SJCRH30 (cell line): ENCODE results near the gene LKAAEAR1. TPM values are rescaled to one million over a fixed set of nuclear protein-coding genes. Genes with fewer than 3 reads are reported as not detected.
A peak's percentile ranks its signal among the peaks of the same experiment; 100 is the strongest.

Source experiments
- DNase-seq, 2 experiments: peaks; one replicate each; pipeline ENCODE4 v3.0.0-alpha.2; 2015 to 2020
- H3K27ac ChIP-seq: fragments of 250-450 bp; sonication (Bioruptor Pico); 2 replicates; pipeline ENCODE4 v1.5.1; 2020; ENCODE audit warnings: mild to moderate bottlenecking, moderate library complexity
- H3K27me3 ChIP-seq: fragments of 250-450 bp; sonication (Bioruptor Pico); 2 replicates; pipeline ENCODE4 v1.5.1; 2020; ENCODE audit warnings: mild to moderate bottlenecking, moderate library complexity
- H3K36me3 ChIP-seq: fragments of 250-450 bp; sonication (Bioruptor Pico); 2 replicates; pipeline ENCODE4 v1.5.1; 2020; ENCODE audit warnings: mild to moderate bottlenecking, moderate library complexity
- H3K4me1 ChIP-seq: fragments of 250-450 bp; sonication (Bioruptor Pico); 2 replicates; pipeline ENCODE4 v1.5.1; 2020; ENCODE audit warnings: mild to moderate bottlenecking, moderate library complexity
- H3K4me3 ChIP-seq: fragments of 250-450 bp; sonication (Bioruptor Pico); 2 replicates; pipeline ENCODE4 v1.5.1; 2020; ENCODE audit warnings: mild to moderate bottlenecking, moderate library complexity
- H3K9me3 ChIP-seq: fragments of 250-450 bp; sonication (Bioruptor Pico); replicated peaks from 2 replicates; pipeline ENCODE4 v1.5.1; 2020; ENCODE audit warnings: mild to moderate bottlenecking, moderate library complexity
- total RNA-seq: library from RNA; depleted of rRNA; stranded (reverse); fragments of >200 nt; shearing (Covaris generic); gene quantifications from 2 replicates; pipeline ENCODE4 v1.2.3, GENCODE V29; 2014

The LKAAEAR1 gene
- total RNA-seq, 1 experiment from 2014 or later = not detected

DNA sequence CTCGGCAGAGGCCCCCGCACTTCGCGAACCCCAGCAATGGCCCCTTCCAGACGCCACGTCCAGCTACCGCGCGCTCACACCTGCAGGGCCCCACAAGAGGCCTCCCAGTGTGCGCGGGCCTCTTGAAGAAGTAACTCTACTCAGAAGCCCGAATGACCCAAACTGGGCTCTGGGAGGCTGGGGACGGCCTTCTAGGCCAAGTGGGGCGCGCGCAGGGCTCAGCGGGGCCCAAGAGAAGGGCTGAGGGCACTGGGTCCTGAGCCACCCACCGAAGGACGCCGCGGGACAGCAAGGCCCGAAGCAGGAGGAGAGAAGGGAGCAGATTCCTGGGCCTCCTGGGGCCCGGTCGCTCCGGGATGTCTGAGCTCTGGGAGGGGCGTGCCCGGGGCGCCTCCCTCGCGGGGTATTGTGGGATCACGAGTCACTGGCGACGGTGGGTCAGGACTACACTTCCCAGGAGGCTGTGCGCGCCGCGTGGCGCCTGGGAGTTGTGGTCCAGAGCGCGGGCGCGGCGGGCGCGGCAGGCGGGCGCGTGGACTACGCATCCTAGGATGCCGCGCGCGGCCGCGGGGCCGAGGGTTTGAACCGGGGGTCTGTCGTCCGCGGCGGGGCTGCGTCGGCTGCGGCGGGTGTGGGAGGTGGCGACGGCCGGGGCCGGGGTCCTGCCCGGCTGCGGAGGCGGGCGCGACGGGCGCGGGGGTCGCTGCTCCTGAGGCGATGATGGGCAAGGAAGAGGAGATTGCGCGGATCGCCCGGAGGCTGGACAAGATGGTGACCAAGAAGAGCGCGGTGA is 21.4 kb downstream of the LKAAEAR1 start, which contains the start of gene TCEA2:
TSS of gene TCEA2 (plus strand) at position 603 of the 793 bp plus-strand sequence. CDS start at position 718, 115 bp downstream.
- H3K4me1 ChIP-seq = peaks cover 27% of the 10 kb centered on the region
- H3K4me3 ChIP-seq = peak within 1 kb of the TSS; percentile 76
- DNase-seq = peak; percentile 98 to 99
- no peaks in the 10 kb centered on the region for H3K36me3 ChIP-seq
- H3K9me3 ChIP-seq = no peaks in the 10 kb centered on the region
- H3K27ac ChIP-seq = peak within 1 kb of the TSS; percentile 52
- no peaks in the 10 kb centered on the region for H3K27me3 ChIP-seq

DNA sequence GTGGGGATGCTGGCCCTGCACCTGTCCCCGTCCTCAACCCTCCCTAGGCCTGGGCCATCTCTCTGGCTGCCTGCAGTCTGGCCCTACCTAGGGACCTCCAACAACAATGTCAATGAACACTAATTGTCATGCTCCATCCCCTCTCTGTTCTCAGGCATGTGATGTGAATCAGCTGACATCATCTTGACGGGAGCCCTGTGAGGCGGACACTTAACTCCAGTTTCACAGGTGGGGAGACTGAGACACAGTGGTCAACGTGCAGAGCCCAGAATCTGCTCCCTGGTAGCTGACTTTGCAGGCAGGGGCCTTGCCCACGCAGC is 22.0 kb downstream of the LKAAEAR1 start:
- Histone ChIP-seq H3K4me1 (peaks cover 31% of the 10 kb centered on the region), H3K9me3 (no peaks in the 10 kb centered on the region), H3K27ac (peak overlapping the region; percentile 52), H3K36me3 (no peaks in the 10 kb centered on the region), H3K27me3 (no peaks in the 10 kb centered on the region), H3K4me3 (peak overlapping the region; percentile 76)
- no peak for DNase-seq

DNA sequence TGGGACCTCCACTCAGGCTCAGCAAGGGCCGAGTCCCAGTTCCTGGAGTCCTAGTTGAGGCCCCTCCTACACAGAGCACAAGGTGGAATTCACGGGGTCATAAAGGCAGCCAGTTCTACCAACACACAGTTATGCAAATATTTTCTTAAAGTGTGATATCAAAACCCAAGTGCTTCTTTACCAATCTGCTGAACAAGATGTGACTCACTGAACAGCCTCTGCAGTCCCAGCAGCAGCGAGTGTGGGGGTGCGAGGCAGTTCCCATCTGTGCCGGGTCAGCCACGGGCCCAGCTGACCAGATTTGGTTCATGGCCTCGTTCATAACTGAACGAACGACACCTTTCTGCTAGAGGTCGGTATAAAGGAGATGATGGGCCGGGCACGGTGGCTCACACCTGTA is 25.7 kb downstream of the LKAAEAR1 start:
- no peak overlapping the region for H3K27ac ChIP-seq
- peaks cover 18% of the 10 kb centered on the region for H3K27me3 ChIP-seq
- no peaks in the 10 kb centered on the region for H3K9me3 ChIP-seq
- no peaks in the 10 kb centered on the region for H3K36me3 ChIP-seq
- peaks cover 38% of the 10 kb centered on the region for H3K4me1 ChIP-seq
- H3K4me3 ChIP-seq = no peak overlapping the region
- DNase-seq = no peak

DNA sequence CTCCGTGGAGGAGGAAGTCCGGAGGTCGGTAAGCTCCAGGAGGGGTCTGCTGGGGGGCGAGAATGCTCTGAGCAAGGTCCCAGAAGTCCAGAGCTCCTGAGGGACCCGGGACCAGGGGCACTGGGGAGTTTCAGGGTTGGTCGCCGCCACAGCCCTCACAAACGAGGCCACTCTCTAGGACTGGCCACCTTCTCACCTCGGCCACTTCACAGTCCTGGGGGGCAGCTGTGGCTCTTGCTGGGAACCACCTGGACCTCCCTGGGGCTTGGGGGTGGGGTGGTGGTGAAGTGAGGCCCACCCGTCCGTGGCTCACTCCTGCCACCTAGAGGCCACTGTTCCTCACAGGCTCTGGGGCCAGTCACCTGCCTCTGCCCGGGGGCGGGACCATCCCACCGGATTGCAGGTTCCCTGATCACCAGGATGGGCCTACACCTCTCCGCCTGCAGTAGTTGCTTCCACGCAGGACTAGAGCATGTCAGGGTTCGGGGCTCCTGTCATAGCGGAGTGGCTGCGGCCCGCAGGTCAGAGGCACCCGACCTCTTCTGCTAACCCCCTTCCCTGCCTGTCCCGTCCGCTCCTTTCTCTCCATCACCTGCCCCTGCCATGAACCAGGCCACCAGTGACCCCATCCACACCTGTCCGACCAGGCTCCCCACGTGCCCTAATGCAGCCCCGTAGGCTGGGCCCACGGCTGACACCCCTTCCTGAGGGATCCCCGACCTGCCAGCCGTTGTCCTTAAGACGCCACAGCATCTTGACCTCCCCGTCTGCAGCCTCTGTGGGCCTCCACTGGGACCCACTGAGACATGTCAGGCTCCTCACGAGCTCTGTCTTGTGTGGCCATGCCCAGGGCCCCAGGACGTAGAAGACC is 26.3 kb downstream of the LKAAEAR1 start:
- H3K27me3 ChIP-seq = peaks cover 18% of the 10 kb centered on the region
- H3K4me3 ChIP-seq = peak overlapping the region; percentile 24
- H3K27ac ChIP-seq = no peak overlapping the region
- no peaks in the 10 kb centered on the region for H3K9me3 ChIP-seq
- no peaks in the 10 kb centered on the region for H3K36me3 ChIP-seq
- peak; percentile 87 to 91 for DNase-seq
- peaks cover 39% of the 10 kb centered on the region for H3K4me1 ChIP-seq

DNA sequence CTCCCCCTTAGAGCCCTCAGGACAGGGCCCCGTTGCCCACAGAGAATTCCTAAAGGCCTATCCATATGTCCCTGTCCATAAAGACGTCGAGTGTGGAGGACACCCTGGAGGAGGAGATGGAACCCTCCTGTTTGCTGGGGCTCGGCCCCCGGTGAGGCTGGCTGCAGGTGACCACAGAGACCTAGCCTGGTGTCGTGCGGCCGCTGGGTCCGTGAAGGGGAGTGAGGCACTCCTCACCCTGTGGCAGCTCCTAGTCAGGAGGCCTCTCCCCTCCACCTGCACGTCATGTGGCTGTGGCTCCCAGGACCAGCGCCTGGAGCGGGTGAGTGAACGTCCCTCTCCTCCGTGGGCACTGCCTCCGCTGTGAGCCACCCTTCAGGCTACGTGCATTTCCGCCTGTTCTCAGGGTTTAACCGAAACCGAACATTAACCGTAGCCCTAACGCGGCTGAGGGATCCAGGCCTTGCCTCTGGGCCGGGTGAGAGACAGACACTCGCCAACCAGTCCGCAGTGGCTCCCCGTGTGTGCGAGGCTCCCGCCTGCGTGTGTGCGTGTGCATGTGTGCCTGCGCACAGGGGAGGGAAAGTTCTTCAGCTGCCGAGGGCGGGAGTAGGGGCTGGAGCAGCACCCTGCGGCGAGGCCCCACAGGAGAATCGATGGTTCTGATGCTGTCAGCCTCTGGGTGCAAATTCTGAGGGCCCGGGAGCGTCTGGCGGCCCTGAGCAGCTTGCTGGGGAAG is 27.1 kb downstream of the LKAAEAR1 start:
- Histone ChIP-seq H3K36me3 (no peaks in the 10 kb centered on the region), H3K4me3 (peak overlapping the region; percentile 24), H3K9me3 (no peaks in the 10 kb centered on the region), H3K27me3 (peaks cover 18% of the 10 kb centered on the region), H3K27ac (no peak overlapping the region), H3K4me1 (peaks cover 42% of the 10 kb centered on the region)
- peak in 1 of 2 experiments; percentile 45 for DNase-seq

DNA sequence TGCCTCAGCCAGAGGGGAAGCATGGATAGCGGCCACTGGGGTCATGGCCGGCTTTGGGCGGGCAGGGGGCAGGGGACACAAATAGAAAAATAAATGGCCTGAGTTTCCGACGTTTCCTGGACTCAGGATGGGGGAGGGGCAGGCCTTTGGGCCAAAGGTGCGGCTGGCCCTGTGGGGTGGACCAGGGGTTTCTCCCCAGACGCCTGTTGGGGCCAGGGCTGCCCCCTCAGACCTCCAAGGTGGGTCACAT is 27.6 kb downstream of the LKAAEAR1 start:
- no peak overlapping the region for H3K27ac ChIP-seq
- H3K4me3 ChIP-seq = no peak overlapping the region
- peaks cover 18% of the 10 kb centered on the region for H3K27me3 ChIP-seq
- no peak for DNase-seq
- H3K9me3 ChIP-seq = no peaks in the 10 kb centered on the region
- no peaks in the 10 kb centered on the region for H3K36me3 ChIP-seq
- H3K4me1 ChIP-seq = peaks cover 45% of the 10 kb centered on the region

DNA sequence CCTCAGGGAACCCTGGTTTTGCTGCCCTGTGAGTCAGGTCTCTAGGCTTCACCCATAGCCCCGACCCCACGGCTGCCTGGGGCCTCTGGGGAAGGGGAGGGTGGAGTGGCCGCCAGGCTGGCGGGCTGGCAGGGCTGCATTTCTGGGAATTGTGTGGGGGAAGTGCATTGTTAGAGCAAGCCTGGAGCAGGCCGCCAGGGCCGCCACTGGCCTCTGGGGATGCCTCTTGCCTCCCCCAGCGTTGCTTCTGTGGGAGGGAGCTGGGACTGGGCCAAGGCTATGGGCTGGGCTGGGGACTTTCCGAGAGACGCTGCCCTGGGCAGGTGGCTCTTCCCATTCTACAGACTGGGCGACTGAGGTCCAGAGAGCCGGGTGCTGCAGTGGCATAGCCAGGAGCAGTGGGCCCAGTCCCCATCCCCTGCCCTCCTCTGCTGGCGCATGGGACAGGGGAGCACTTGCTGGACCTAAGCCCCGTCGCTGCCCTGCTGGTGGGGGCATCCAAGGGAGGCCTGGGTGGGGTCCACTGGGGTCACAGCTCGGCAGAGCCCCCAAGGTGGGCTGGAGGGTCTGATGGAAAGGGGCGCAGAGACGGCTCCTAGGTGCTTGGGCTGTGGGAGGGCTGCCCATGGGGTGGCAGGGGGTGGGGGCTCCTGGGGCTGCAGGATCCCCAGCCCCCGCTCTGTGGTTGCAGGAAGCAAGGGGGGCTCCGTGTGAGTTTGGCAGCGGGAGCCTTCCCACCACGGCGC is 28.1 kb downstream of the LKAAEAR1 start:
- Histone ChIP-seq H3K4me1 (peaks cover 49% of the 10 kb centered on the region), H3K27ac (no peak overlapping the region), H3K36me3 (no peaks in the 10 kb centered on the region), H3K4me3 (no peak overlapping the region), H3K9me3 (no peaks in the 10 kb centered on the region), H3K27me3 (peaks cover 18% of the 10 kb centered on the region)
- DNase-seq = peak in 1 of 2 experiments; percentile 56

DNA sequence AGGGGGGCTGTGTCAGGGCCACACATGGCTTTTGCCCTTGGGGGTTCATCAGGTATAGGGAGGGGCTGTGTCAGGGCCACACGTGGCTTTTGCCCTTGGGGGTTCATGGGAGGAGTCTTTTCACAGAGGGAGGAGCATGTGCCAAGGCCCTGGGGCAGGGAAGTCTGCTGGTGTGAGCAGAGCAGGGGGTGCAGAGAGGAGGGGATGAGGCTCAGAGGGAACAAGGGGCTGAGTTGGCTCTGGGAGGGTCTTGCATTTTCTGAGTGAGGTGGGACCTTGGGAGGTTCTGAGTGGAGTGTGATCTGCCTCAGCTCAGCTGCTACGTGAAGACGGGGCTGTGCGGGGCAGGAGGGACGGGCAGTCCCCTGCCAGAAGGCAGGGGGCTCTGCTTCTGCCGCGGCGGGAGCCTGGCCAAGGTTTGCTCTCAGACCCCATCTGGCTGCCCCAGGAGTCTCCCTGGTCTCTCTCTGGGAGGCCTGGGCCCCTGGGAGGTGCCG is 28.8 kb downstream of the LKAAEAR1 start:
- no peak for DNase-seq
- Histone ChIP-seq H3K27ac (no peak overlapping the region), H3K9me3 (no peaks in the 10 kb centered on the region), H3K4me3 (no peak overlapping the region), H3K36me3 (no peaks in the 10 kb centered on the region), H3K27me3 (peaks cover 18% of the 10 kb centered on the region), H3K4me1 (peaks cover 52% of the 10 kb centered on the region)

DNA sequence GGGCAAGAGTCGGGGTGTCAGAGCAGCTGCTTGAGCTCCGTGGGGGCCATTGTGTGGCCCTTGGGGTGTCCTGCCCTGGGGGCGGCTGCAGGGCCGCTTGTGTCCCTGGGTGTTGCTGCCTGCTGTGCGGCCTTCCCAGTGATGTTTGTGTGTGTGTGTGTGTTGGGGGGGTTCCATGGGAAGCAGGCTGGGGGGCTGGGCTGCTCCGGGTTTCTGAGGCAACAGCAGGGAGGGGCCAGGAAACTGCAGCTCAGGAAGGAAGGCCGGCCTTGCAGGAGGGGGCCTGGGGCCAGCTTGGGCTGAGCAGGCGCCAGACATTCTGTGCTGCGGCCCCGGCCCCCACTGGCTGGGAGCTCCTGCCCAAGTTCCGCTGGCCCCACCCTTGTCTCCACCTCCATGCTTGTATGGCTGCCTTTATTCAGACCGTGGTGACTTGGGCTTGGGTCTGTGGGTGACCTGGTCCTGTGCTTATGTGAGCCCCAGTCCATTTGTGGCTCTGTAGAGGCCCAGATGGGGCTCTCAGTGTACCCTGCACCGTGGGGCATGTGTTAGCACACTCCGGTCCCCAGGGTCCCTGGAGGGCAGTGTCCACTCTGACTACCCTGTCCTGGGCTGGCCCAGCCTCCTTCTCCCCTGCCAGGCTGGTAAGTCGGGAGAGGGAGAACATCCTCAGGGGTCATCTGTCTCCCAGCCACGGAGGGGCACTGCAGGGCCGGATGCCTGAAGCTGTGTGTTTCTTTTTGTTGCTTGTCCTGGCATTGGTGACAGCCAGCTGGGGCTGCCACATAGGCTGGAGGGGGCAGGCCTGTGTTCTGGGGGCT is 30.1 kb downstream of the LKAAEAR1 start:
- Histone ChIP-seq H3K4me3 (peak overlapping the region; percentile 28), H3K27ac (no peak overlapping the region; the same call in 1 of the 2 replicates), H3K27me3 (peaks cover 18% of the 10 kb centered on the region), H3K9me3 (no peaks in the 10 kb centered on the region), H3K36me3 (no peaks in the 10 kb centered on the region), H3K4me1 (peaks cover 52% of the 10 kb centered on the region)
- peak; percentile 81 to 84 for DNase-seq

DNA sequence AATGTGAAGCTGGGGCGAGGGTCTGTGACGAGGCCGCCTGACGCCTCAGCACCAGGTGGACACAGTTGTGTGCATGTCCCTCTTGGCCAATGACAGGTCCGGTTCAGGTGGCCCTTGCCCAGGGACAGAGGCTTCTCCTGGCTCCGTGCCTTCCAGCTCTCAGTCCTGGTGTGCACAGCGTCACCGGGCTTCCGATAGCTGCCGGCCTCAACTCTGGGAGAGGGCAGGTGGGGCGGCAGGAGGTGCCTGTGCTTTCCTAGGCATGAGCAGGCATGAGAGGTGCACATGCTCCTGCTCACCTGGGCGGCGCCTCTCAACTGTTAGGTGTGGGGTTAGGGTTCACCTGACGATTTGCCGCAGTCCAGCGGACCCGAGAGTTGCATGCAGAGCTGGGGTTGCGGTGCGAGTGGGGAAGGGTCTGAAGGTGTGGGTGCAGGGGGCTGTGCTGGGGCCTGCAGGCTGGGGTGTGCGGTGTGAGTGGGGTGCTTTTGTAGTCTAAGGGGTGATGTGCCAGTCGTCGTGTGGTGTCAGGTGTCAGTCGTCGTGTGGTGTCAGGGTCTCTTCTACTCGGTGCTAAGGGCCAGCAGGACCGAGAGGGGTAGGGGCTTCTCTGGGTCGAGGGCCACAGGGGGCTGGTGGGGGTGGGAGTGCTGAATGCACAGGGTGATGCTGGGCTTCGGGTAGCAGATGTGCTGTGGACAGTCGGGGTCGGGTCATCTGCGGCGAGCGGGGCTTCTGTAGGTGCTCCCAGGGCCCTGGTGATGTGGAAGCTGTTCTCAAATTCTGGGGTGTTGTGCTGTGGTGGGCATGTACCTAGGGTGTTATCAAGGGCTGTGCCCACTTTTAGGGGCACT is 31.0 kb downstream of the LKAAEAR1 start:
- H3K36me3 ChIP-seq = no peaks in the 10 kb centered on the region
- no peaks in the 10 kb centered on the region for H3K9me3 ChIP-seq
- peak overlapping the region; percentile 28; the same call in 1 of the 2 replicates for H3K4me3 ChIP-seq
- H3K27me3 ChIP-seq = peaks cover 18% of the 10 kb centered on the region
- DNase-seq = no peak
- peaks cover 52% of the 10 kb centered on the region for H3K4me1 ChIP-seq
- H3K27ac ChIP-seq = no peak overlapping the region

DNA sequence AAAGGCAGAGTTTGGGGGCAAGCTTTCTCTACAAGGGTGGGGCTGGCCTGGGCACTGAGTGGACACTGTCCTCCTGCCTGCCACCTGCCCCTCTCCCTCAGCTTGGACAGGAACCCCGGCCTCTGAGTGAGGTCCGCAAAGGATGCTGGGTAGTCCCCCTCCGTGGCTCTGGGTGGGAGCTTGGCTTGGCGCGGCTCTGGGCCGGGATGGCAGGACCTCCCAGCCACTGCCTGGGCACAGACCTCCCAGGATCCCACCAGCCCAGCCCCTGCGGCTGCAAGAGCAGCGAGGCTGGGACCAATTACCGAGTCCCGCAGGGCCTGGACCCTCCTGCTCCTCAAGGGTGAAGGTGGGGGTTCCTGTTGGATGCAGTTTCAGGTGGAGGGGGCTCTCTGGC is 31.9 kb downstream of the LKAAEAR1 start:
- no peaks in the 10 kb centered on the region for H3K36me3 ChIP-seq
- H3K9me3 ChIP-seq = no peaks in the 10 kb centered on the region
- no peak overlapping the region for H3K4me3 ChIP-seq
- peak; percentile 57 to 65 for DNase-seq
- no peak overlapping the region for H3K27ac ChIP-seq
- H3K4me1 ChIP-seq = peaks cover 49% of the 10 kb centered on the region
- peaks cover 18% of the 10 kb centered on the region for H3K27me3 ChIP-seq

DNA sequence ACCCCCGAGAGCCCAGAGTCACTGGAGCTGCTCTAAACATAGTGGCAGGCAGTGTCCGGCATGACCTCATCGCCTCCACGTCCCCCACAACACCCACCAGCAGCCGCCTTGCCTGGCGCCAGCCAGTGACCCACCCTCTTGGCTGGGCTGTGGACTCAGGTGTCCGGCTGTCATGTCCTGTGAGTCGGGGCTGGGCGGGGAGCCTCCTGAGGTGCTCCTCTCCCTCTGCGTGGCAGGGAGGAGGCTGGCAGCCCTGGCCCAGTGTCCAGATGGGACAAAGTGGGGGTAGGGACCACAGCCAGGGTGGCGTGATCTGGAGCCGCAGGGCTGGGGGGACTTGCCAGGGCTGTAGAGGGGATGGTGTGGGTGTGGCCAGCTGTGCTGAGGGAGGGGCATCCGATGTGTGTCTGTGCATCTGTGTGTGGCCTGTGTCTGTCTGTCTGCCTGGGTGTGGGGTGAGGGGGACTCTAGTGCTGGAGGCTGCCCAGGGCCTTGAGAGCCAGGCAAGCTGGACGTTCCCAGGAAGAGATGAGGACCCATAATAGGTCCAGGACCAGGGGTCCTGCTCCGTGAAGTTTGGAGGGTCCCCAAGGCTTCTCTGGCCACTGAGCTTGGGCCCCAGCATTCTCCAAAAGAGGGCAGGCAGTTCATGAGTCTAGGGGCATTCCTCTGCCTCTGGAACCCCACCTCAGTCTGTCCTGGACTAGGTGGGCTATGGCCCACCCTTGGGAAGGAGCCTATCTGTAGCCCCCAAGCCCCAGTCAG is 32.5 kb downstream of the LKAAEAR1 start:
- Histone ChIP-seq H3K4me3 (no peak overlapping the region), H3K36me3 (no peaks in the 10 kb centered on the region), H3K27me3 (peaks cover 15% of the 10 kb centered on the region), H3K9me3 (no peaks in the 10 kb centered on the region), H3K4me1 (peaks cover 46% of the 10 kb centered on the region), H3K27ac (peak overlapping the region; percentile 14; the same call in 1 of the 2 replicates)
- DNase-seq = peak; percentile 62 to 68
